Measurements from ENCODE around the gene NEURL4.

Gene NEURL4

GRCh38 chr17:7266784-7267183 lies 62.4 kb downstream of the NEURL4 start:
- no peak for TF ChIP-seq CTCF (IDR thresholded peaks at IDR 0.05; ENCODE audit: insufficient read depth, low read length, poor library complexity, severe bottlenecking)
- Histone ChIP-seq H3K27me3 (replicated peaks; ENCODE audit: control insufficient read depth, insufficient read depth, low read length) (peaks cover 2% of the 10 kb centered on the region; the same call in 1 of the 2 replicates), H3K4me3 (replicated peaks; ENCODE audit: low read depth, low read length) (no peak overlapping the region), H3K36me3 (ENCODE audit: control insufficient read depth, insufficient read depth, low read length) (no peaks in the 10 kb centered on the region)
- DNase-seq (ENCODE audit: extremely low read depth, insufficient read length) = no peak

All from GM06990 (cell line).